HG02571 (cell line): ENCODE data around the gene KCNMB3.

Experiments used
- ATAC-seq: cut with Tn5 transposase; IDR thresholded peaks from one replicate; pipeline ENCODE4 v1.9.1; 2021; ENCODE audit warnings: mild to moderate bottlenecking, moderate library complexity; ENCODE audit not compliant: unreplicated experiment

The KCNMB3 gene

DNA sequence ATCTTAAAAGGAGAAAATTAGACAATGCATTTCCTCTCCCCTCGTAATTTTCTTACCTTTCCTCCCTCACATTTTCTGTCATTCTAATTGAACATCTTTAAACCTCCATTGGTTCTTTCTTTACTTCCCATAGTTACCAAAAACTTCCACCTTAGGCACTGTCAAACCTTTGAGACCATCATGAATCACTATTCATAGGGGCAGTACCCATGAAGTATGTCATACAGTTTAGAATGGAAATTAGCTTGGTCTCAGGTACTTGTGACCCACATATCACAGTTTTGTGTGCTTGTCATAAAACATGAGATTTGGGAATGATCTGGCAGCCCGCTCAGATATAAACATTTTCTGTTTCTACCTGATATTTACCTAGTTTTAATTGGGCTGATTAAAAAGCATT lies 50.1 kb downstream of the KCNMB3 start:
- no peak for ATAC-seq

DNA sequence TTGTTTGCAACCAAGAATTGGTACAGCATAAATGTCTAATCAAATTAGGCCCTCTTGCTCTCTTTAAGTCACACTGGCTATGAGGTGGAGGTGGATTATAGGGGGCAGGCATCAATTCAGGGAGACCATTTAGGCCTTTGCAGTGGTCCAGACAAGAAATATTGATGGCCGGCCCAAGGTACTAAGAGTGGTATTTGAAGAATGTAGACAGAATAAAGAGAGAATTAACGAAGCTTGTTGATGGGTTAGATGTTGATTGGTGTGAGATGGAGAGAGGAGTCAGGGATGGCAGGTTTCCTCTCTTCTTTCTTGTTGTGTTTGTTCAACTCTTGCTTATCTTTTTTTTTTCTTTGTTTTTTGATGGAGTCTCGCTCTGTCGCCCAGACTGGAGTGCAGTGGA lies 54.2 kb downstream of the KCNMB3 start:
- ATAC-seq = no peak

DNA sequence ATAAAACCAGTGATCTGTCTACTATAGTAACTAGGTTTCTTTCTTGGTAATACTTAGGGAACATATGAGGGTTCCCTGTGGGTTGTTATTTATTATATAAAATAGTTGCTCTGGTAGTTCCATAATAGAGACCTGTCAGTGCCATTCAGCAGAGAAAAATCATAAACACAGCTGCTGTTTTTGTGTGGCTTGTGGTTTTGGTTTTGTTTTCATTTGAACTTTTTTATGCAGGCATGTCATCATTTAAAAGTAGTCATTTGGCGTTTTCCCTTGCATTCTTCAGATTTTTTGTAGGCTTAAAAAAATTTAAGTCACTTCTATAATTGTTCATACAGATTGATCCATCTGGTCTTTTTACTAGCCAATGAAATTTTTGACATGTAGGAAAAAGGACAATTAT lies 54.8 kb downstream of the KCNMB3 start:
- ATAC-seq = peak; percentile 93

DNA sequence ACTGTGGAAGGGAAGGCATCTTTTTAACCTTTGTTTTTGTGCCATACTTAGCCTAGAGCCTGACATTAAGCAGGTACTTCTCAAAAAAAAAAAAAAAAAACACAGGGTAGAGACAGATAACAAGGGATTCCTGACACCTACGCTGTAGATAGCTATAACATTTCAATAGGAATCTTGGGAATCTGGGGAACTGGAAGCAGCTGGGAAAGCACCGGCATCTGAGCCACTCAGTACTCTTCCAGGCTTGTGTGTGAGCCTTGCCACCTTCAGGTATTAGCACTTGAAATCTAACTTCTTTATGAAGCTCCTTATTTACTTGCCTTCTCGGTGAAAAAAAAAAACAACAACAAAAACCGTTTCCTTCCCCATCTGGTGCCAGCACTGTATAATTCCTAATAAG lies 56.0 kb downstream of the KCNMB3 start:
- no peak for ATAC-seq
